GM21786 (cell line): ENCODE measurements around the gene MYPN.
A peak's percentile ranks its signal among the peaks of the same experiment; 100 is the strongest.
"Not testable (repeated sequence)": the region's sequence is repeated elsewhere in the genome, so short reads cannot be mapped to it uniquely, and the experiment has no call there.

ENCODE experiments used
- ATAC-seq: cut with Tn5 transposase; IDR thresholded peaks from one replicate; pipeline ENCODE4 v1.9.1; 2021; ENCODE audit not compliant: unreplicated experiment

The MYPN gene

GRCh38 chr10:68166871-68167585 is 57.7 kb downstream of the MYPN start:
- ATAC-seq: no peak

GRCh38 chr10:68167586-68168189 is 58.4 kb downstream of the MYPN start:
- no peak for ATAC-seq

- ATAC-seq: peak; percentile 48
Measured at GRCh38 chr10:68171539-68172080, 62.3 kb downstream of the MYPN start.

- no peak for ATAC-seq
Measured at GRCh38 chr10:68172324-68172723, 63.0 kb downstream of the MYPN start.

GRCh38 chr10:68175949-68176348 is 66.7 kb downstream of the MYPN start:
- ATAC-seq: no peak

- ATAC-seq: no peak
Measured at GRCh38 chr10:68176797-68177196, 67.5 kb downstream of the MYPN start.

- no peak for ATAC-seq
Measured at GRCh38 chr10:68178592-68178991, 69.3 kb downstream of the MYPN start.

GRCh38 chr10:68179016-68179415 is 69.7 kb downstream of the MYPN start:
- no peak for ATAC-seq

- no peak for ATAC-seq
Measured at GRCh38 chr10:68180490-68180889, 71.2 kb downstream of the MYPN start.

GRCh38 chr10:68184546-68184945 is 75.3 kb downstream of the MYPN start:
- ATAC-seq: no peak

GRCh38 chr10:68185085-68185484 is 75.8 kb downstream of the MYPN start:
- ATAC-seq: no peak

- ATAC-seq: no peak
Measured at GRCh38 chr10:68188835-68189234, 79.5 kb downstream of the MYPN start.

- ATAC-seq: no peak
Measured at GRCh38 chr10:68192113-68192512, 82.8 kb downstream of the MYPN start.

GRCh38 chr10:68194290-68194689 is 85.0 kb downstream of the MYPN start:
- no peak for ATAC-seq

- not testable (repeated sequence) for ATAC-seq
Measured at GRCh38 chr10:68195776-68196175, 86.5 kb downstream of the MYPN start.

GRCh38 chr10:68196701-68197100 is 87.4 kb downstream of the MYPN start:
- no peak for ATAC-seq

GRCh38 chr10:68202960-68203353 is 93.7 kb downstream of the MYPN start:
- no peak for ATAC-seq

GRCh38 chr10:68208424-68209042 is 99.2 kb downstream of the MYPN start:
- peak; percentile 67 for ATAC-seq

GRCh38 chr10:68211669-68212068 is 102.4 kb downstream of the MYPN start:
- no peak for ATAC-seq

GRCh38 chr10:68212721-68213352 is 103.5 kb downstream of the MYPN start:
- ATAC-seq: no peak

GRCh38 chr10:68218786-68219185 is 109.5 kb downstream of the MYPN start:
- ATAC-seq: no peak

GRCh38 chr10:68221196-68221595 is 111.9 kb downstream of the MYPN start:
- ATAC-seq: no peak
